Erythroblast (primary cell): ENCODE measurements around the gene MED12L.

Experiments
- GATA1 ChIP-seq: IDR thresholded peaks from 2 replicates; pipeline ENCODE4 v1.6.1; 2011; ENCODE audit warnings: low read depth, mild to moderate bottlenecking, control low read depth, low read length, moderate library complexity
- POLR2A ChIP-seq: IDR thresholded peaks from 2 replicates; pipeline ENCODE4 v1.6.1; 2011; ENCODE audit warnings: mild to moderate bottlenecking, low read length

DNA sequence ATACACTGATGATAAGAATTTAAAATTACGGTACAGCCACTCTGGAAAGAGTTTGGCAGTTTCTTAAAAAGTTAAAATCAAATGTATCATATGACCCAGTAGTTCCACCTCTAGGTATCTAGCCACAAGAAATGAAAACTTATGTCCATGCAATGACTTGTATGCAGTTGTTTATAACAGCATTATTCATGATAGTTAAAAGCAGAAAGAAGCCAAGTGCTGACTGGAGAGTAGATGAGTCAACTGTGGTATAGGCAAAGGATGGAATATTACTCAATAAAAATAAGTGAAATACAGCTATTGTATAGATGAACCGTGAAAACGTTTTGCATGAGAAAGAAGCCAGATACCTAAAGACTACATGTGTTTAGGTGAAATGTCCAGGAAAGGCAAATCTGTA, 216.3 kb downstream of the MED12L start:
- TF ChIP-seq POLR2A (no peak), GATA1 (no peak)
